GM12878 (cell line): ENCODE data around the gene HTRA3.

Experiments used
- CHD2 ChIP-seq: IDR thresholded peaks from 2 replicates; pipeline ENCODE4 v1.6.1; 2011; ENCODE audit warnings: low read depth, low read length, improper control_type of control experiment, borderline replicate concordance
- EP300 ChIP-seq, 2 experiments: fragments of 150-350 bp in 1 of 2; IDR thresholded peaks; 2 replicates each; pipeline ENCODE4 v1.6.1; 2011 to 2012; ENCODE audit warnings: low read depth in 2 of 2, low read length in 2 of 2, borderline replicate concordance in 1 of 2, improper control_type of control experiment in 1 of 2, inconsistent platforms in 1 of 2; ENCODE audit not compliant: control insufficient read depth in 1 of 2
- EZH2 ChIP-seq: IDR thresholded peaks from 2 replicates; pipeline ENCODE4 v1.6.1; 2012; ENCODE audit warnings: low read depth, mild to moderate bottlenecking, control low read depth, inconsistent platforms, low read length, borderline replicate concordance; ENCODE audit not compliant: control insufficient read depth
- GABPA ChIP-seq: IDR thresholded peaks from 2 replicates; pipeline ENCODE4 v1.6.1; 2014; ENCODE audit warnings: antibody characterized with exemption, low read depth, mild to moderate bottlenecking, inconsistent platforms
- HDAC6 ChIP-seq: fragments of 200-600 bp; sonication (generic); IDR thresholded peaks from one replicate; pipeline ENCODE4 v1.8.0; 2017; ENCODE audit warnings: antibody characterized with exemption; ENCODE audit not compliant: unreplicated experiment
- PBX3 ChIP-seq: IDR thresholded peaks from 2 replicates; pipeline ENCODE4 v1.6.1; 2011; ENCODE audit warnings: mild to moderate bottlenecking, low read depth, low read length, moderate library complexity; ENCODE audit not compliant: insufficient replicate concordance
- POLR2A ChIP-seq: IDR thresholded peaks from 2 replicates; pipeline ENCODE4 v1.6.1; 2011; ENCODE audit warnings: low read depth, mild to moderate bottlenecking, low read length
- POLR2AphosphoS5 ChIP-seq: IDR thresholded peaks from 2 replicates; pipeline ENCODE4 v1.6.1; 2011; ENCODE audit warnings: mild to moderate bottlenecking, low read length, inconsistent platforms
- REST ChIP-seq: IDR thresholded peaks from 2 replicates; pipeline ENCODE4 v1.6.1; 2012; ENCODE audit warnings: mild to moderate bottlenecking, low read depth, low read length
- SPI1 ChIP-seq: IDR thresholded peaks from 2 replicates; pipeline ENCODE4 v1.6.1; 2011; ENCODE audit warnings: low read depth, mild to moderate bottlenecking, low read length, moderate library complexity, borderline replicate concordance; ENCODE audit not compliant: insufficient read depth
- ZBTB33 ChIP-seq: fragments of 450-650 bp; IDR thresholded peaks from 2 replicates; pipeline ENCODE4 v1.6.1; 2017; ENCODE audit warnings: mild to moderate bottlenecking
- ZNF207 ChIP-seq: fragments of 450-650 bp; IDR thresholded peaks from 2 replicates; pipeline ENCODE4 v1.6.1; 2014; ENCODE audit warnings: antibody characterized with exemption, mild to moderate bottlenecking, borderline replicate concordance

GRCh38 chr4:8345946-8346814 lies 76.6 kb downstream of the HTRA3 start:
- TF ChIP-seq SPI1 = no peak
- TF ChIP-seq EZH2 = no peak
- no peak for TF ChIP-seq REST
- TF ChIP-seq POLR2AphosphoS5 = no peak
- TF ChIP-seq PBX3 = no peak
- TF ChIP-seq ZBTB33 = no peak
- no peak for TF ChIP-seq POLR2A
- TF ChIP-seq CHD2 = no peak
- TF ChIP-seq EP300 (IDR thresholded peaks at IDR 0.05; ENCODE audit: borderline replicate concordance in 1 of 2, control insufficient read depth in 1 of 2, low read depth in 2 of 2, low read length in 2 of 2) = no peak
- no peak for TF ChIP-seq ZNF207
- no peak for TF ChIP-seq GABPA
- no peak for TF ChIP-seq HDAC6
